H1 (cell line): Measurements from ENCODE around the gene TSHB. TPM values are rescaled to one million over a fixed set of nuclear protein-coding genes. Genes with fewer than 3 reads are reported as not detected.

Experiments
- CBX8 ChIP-seq: fragments of 300-800, 300-1000 bp; sonication (generic); IDR thresholded peaks from 2 replicates; pipeline ENCODE4 v1.7.1; 2016; ENCODE audit warnings: low read depth, low read length, borderline replicate concordance
- CEBPB ChIP-seq: IDR thresholded peaks from 2 replicates; pipeline ENCODE4 v1.6.1; 2012; ENCODE audit warnings: low read depth, low read length
- CHD2 ChIP-seq: IDR thresholded peaks from 2 replicates; pipeline ENCODE4 v1.6.1; 2012; ENCODE audit warnings: low read length, improper control_type of control experiment
- EGR1 ChIP-seq: IDR thresholded peaks from 2 replicates; pipeline ENCODE4 v1.6.1; 2011; ENCODE audit warnings: low read depth, low read length, borderline replicate concordance
- EZH2 ChIP-seq: fragments of 200-600 bp; sonication (generic); IDR thresholded peaks from 2 replicates; pipeline ENCODE4 v1.7.1; 2012; ENCODE audit warnings: low read depth, mild to moderate bottlenecking, moderate library complexity, low read length, inconsistent platforms; ENCODE audit not compliant: severe bottlenecking
- SP4 ChIP-seq: IDR thresholded peaks from 2 replicates; pipeline ENCODE4 v1.6.1; 2012; ENCODE audit warnings: low read length, inconsistent platforms
- SRF ChIP-seq: IDR thresholded peaks from 2 replicates; pipeline ENCODE4 v1.6.1; 2011; ENCODE audit warnings: mild to moderate bottlenecking, low read depth, low read length, moderate library complexity
- SUZ12 ChIP-seq: fragments of 200-600 bp; sonication (generic); IDR thresholded peaks from 2 replicates; pipeline ENCODE4 v1.6.1; 2012; ENCODE audit warnings: mild to moderate bottlenecking, inconsistent platforms, low read length, moderate library complexity, mixed read lengths
- TBP ChIP-seq: IDR thresholded peaks from 2 replicates; pipeline ENCODE4 v1.6.1; 2011; ENCODE audit warnings: low read depth, low read length, improper control_type of control experiment
- polyA plus RNA-seq, 7 experiments: library from polyadenylated mRNA; depleted of rRNA in 3 of 7; stranded (reverse) in 5 of 7; unstranded in 2 of 7; fragments of >200 nt in 5 of 7; fragments of 200-250 nt in 2 of 7; gene quantifications; 1 replicate in 5 of 7; 2 replicates in 1 of 7; 4 replicates in 1 of 7; pipeline versions ENCODE4 v1.2.1 to v1.2.3, GENCODE V29; 2011 to 2013; ENCODE audit warnings: missing spikeins in 2 of 7, mixed read lengths in 2 of 7
- total RNA-seq: library from RNA; stranded (reverse); fragmentation: NEBNext Ultra II Directional; extraction: Animal tissue kit (Norgen Biotek cat#: 25700); gene quantifications from 2 replicates; pipeline ENCODE4 v1.2.1, GENCODE V29; 2021

The TSHB gene
- total and polyA plus RNA-seq, 2 of the 8 experiments (the other 6 are each of a cell fraction or from before 2014, with no cell fraction given): not detected

- TF ChIP-seq CBX8 (no peak), SRF (no peak), SUZ12 (no peak), TBP (no peak), EZH2 (no peak), CHD2 (no peak), CEBPB (no peak), EGR1 (no peak), SP4 (no peak)
Measured at GRCh38 chr1:114988095-114988494, 41.5 kb upstream of the TSHB start (continued).
